DMS153 (cell line): ENCODE data around the gene ELK3.

ENCODE experiments used
- DNase-seq: peaks from one replicate; lab custom pipeline; 2025; lab: John Stamatoyannopoulos, UW

Gene ELK3

DNA sequence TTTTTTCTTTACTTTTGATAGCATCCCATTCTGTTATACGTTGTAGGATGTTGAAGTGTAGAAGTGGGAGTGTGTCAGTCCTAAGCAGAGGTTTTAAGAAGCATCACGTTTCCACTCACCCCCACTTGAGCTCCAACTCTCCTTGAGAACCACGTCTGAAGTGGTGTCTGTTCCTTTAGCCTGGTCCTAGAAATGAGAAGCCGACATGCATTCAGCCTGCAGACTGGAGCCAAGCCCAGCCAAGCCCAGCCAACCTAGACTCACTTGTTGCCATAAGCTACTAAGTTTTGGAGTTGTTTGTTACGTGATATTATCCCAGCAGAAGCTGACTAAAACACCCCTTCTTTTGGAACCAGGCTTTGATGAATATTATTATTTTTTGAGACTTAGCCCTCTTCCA is 4.4 kb upstream of the ELK3 start:
- DNase-seq = no peak

DNA sequence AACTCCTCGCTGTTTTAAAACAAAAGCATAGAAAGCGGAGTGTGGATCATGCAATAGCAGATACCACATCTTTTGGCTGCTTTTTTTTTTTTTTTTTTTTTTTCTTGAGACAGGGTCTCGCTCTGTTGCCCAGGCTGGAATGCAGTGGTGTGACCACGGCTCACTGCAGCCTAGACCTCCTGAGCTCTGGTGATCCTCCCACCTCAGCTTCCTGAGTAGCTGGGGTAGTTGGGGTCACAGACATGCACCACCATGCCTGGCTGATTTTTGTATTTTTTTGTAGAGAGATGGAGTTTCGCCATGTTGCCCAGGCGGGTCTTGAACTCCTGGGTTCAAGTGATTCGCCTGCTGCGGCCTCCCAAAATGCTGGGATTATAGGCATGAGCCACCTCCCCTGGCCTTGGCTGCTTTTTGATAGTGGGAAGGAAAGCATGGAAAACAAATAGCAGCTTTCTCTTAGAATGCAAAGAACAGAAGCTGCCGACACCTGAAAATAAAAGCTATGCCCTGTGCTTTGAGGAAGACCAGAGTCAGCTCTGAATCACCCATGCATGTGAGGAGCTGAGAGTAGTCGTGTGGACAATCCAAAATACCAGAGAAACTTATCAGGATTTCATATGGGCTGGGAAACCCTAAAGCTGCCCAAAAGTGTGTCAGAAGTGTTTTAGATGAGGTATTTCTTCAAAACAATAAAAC is 3.6 kb upstream of the ELK3 start:
- no peak for DNase-seq

DNA sequence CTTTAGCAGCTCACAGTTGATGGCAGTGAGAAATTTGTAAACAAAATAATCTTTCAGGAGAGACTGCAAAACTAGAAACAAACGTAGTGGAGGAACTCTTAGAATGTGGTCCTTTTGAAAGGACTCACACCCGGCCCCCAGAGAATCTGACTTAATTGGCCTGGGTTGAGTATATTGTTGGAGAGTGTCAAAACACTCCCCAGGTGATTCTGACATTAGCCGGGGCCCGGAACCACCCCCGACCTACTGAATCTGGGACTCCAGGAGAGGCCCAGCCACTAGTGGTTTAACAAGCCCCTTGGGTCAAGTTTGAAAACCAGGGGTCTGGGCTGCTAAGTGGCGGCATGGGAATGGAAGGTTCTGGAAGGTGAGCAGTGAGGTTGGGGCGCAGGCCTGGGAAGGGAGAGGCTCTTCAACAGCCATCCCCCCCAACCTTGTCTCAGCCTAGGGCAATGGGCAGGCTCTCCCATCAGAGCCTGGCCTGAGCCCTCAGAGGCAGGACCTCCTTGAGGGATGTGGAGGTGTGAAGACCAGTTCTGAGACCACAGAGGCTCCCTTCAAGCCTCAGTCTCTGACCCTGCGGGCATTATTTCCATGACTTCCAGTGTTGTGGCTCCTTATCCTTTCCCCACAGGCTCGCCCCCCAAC is 1.1 kb upstream of the ELK3 start:
- no peak for DNase-seq

DNA sequence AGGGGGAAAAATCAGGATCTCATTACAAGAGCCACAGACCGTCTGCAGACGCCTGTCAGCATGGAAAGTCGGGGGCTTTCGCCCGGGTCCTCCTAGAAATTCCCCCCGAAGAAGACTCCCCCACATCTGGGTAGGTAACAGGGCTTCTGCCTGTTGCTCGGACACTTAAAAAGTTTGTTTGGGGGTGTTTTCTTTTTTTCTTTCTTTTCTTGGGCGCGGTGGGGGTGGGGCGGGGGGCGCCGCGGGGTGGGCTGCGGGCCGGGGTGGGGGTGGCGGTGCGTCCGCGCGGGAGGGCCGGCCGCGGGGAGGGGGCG is 358 bp downstream of the ELK3 start:
- DNase-seq = no peak

DNA sequence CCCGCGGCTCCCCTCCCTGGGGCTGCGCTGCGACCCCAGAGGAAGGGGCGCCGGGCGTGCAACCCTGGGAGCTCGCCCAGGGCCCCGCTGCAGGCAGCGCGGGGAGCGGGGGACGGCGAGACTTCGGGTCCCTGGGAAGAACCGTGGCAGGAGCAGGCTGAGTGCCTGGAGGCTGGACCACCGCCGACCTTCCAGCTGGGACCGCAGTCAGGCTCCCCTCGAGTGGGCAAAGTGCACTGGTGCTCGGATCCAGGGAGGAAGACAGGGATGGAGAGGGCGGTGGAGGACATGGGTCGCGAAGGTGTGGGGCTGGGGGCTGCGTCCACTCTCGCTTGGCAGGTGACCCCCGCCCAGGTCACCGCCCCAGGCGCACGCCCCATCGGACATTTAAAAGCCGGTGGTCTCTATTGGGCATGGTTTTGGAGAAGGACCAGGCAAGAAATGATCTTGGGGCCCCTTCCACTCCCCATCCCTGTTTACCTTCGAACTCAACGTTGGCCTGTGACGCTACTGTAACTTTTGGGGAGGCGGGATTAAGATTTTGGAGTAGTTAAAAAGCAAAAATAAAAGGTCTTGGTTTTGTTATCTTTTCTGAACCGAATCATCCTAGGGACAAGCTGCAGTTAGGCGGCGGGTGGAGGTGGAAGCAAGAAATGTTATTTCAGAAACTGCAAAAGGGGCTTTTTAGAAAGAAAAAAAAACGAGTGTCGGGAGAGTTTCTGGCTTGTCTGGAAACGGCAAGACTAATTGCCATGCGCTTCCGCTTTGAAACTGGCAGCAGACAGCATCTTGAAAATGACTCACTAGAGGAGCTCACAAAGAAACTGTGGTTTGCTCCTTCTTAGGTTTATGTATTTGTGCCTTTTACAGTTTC is 1.0 kb downstream of the ELK3 start:
- no peak for DNase-seq

DNA sequence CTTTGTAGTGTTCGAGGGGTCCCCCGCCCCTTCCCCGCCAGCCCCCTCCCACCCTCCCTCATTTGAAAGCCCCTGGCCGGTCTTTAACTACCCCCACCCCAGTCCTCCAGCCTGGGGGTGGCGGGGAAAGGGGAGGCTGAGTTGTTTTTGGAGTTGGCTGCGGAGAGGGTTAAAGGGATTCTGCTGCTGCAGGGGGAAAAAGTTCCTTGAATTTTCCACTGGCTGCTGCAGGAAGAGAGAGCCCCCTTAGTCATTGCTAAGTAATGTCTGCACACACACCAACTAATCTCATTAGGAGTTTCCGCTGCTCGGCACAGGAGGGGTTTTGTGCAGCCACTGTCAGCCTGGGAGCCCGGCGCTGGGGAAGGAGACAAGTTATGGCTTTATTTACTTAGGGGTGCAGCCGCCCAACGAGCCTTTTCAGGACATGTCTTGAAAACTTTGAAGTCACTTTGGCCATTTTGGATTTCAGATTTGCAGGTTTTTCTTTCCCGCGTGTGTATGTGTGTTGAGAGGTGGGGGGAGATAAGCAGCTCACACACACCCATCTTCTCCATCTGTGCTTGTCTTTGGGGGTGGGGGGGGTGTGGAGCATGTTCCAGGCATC is 1.8 kb downstream of the ELK3 start:
- no peak for DNase-seq

DNA sequence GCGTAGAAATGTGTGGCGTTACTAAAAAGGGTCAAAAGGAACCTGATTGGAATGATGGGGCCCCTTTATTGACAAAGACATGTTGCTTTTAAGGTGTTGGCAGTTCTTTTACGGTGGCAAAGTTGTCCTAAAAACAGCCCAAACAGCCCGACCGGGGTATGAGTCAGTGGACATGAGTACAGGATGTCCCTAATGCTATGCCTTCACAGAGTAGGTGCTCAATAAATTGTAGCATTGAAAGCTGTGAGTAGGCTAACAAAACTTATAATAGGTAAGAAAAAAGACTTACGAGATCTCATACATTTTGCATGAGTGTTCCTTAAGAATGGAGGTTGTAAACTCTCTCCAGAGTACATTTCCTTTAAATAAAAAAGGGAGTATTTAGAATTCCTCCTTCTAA is 2.6 kb downstream of the ELK3 start:
- DNase-seq = no peak

DNA sequence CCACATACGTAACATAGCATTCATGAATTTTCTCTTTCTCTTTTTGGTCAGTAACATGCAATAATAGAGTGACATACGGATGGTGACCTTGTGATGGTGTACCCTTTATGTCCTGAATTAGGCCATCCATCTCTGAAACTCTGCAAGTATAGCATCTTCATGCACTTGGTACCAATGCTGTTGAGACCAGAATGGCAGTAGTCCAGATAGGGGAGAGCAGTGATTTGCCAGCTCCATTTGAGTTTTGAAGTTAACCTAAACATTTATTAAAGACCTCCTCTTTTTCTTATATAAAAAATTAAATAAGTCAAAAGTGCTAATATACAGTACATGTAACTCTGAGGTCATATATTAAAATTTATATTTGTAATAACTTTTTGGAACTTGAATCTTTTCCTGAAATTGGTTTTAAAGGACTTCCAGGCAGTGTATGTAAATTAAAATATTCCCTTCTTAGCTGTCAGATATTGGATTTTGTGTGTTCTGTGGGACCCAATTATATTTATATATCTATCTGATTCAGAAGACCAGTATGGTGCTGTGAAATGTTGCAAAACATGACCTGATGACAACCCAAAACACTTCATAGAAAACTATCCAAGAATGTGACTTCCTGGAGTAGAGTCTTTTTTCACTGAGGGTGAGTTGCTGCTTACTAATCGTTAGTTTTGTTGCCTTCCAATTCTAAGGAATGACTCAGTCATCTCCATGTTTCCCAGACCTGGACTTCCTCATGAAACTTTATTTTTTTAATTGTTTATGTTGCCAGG is 3.5 kb downstream of the ELK3 start:
- DNase-seq = no peak

DNA sequence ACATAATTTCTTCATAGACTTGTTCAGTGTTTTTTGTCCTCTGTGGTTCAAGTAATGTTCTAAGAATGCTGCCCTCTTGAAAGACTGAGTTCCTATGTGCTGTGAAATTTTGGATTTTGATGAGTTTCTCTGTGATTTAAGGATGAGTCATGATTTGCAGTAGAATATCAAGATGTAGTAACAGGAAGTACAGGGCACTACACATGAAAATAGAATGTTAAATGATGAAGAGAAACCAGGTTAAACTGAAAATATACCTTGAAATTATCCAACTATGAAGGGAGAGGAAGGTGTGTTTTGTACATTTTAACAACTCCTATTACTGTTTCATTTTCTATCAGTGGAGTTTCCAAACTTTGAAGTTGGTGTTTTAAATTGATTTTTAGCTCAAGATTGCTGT is 4.8 kb downstream of the ELK3 start:
- no peak for DNase-seq

DNA sequence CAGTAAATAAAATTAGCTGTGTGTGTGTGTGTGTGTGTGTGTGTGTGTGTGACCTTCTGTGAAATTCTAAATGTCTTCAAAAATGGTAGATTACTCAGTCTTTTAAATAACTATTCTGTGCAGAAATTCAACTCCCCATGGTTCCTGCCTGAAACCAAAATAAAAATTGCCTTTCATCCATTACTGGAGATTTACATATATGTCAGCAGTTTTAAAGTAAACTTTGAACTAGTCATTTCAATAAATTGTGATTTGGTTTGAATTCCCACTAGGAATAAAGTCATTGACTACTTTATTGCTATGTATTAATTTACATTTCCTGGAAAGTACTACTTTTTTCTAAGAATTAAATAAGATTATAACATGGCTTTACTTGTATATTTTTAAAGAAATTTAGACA is 5.3 kb downstream of the ELK3 start:
- DNase-seq = no peak

DNA sequence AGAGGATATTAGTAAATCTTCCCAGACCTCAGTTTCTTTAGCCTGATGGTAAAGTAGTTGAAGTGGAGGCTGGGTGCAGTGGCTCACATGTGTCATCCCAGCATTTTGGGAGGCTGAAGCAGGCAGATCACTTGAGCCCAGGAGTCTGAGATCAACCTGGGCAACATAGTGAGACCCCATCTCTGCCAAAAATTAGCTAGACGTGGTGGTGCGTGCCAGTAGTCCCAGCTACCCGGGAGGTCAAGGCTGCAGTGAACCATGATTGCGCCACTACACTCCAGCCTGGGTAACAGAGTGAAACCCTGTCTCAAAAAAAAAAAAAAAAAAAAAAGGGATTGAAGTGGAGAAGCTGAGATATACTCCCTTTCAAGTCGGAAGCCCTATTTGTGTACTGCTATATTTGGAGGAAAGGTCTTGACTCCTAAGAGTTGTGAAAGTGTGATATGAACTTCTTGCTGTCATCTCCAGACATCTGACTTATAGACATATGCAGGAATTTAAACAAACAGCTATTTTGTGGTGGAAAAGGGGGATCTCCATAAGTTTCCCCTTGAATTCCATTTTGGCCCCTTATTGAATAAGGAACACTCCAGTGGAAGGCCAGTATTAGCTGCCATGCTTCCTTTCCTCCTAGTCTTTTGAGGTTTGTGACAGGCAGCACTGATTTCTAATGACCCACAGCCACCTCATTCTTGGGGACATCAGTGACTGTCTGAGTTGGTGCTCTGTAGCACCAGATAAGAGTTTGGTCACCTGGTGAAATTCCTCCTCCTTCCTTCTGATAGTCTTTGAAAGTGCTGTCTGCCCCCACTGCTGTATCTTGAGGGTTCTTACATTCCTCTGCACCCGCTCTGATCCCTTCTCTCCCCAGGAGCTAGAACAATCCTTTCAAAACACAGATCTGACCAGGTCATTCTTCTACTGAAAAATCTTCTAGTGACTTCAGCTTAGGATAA is 7.4 kb downstream of the ELK3 start:
- DNase-seq = no peak

DNA sequence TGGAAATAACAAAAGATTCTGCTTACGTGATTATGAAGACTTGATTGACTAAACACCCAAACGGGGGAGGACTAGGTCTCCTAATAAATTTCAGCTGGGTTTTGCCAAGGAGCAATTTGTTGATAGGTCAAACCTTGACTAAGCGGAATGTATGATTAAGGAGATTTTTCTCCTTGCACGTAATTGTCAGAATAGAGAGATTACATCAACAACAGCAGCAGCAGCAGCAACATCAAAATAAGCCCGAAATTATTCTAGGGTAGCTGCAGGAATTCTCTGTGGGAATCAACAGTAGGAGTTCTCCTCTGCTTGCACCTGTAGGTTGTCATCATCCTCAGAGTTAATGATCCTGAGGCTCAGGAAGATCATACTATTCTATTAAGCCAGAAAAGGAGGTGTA is 10.2 kb downstream of the ELK3 start:
- DNase-seq = no peak

DNA sequence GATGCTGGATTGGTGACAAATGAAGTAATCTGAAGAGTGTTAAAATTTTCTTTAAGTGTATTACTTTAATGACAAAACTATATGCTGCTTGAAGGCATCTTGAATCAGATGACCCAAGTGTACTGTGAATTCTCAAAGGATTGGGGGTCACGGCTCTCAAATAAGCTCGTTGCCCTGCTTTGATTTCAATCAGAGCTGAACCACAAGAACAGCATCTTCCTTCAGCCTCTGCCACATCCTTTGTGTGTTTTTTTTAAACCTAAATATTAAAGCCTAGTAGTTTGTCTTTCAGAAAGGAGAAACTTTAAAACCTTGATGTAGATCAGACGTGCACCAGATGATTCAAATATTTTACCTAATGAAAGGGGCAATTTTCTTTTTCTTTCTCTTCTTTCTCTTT is 11.7 kb downstream of the ELK3 start:
- no peak for DNase-seq

DNA sequence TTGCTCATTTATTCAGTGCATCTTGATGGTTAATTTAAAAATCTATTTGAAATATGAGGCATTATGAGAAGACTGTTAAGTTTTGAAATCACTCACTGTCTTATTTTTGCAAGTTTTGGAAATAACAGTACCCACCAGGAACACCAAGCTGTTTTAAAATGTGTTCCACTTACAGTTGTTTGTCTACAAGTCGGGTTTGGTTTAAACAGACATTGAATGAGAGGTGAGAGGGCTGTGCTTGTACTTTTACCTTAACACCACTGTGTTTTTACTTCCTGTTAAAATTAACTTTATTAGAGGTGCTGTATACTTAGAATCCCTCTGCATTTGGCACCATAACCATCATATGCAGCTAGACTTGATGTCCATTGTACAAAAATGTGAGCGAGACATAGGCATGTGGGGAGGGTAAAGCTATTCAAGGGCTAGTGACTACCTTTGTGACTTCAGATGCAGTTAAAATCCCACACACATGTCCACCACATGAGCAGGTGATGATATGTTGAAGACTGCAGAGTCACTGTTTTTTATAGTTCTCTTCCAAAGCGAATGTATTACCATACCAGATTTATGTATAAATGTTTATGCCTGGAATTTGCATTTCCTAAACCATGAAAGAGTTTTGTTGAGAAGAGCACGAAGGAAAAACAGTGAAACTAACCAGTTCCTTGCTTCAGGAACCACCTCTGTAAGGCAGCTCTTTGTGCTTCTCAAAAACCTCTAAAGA is 12.9 kb downstream of the ELK3 start:
- no peak for DNase-seq

DNA sequence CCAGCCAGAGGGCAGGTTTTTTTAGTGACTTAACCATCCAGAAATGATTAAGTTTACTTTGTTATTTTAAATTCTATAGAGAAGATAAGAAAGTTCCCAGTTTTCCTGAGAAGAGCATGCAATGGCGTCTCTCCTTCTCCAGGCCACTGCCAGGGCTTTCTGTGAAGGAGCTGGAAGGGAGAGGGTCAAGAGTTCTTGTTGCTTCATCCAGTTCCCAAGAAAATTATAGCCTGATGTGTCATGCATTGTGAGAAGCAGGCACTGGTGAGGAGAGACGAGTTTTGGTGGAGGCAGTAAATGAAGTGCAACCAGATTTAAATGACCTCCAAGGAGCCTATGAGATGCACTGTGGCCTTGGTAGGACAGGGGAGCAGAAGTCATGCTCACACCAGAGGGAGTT is 14.2 kb downstream of the ELK3 start:
- no peak for DNase-seq

DNA sequence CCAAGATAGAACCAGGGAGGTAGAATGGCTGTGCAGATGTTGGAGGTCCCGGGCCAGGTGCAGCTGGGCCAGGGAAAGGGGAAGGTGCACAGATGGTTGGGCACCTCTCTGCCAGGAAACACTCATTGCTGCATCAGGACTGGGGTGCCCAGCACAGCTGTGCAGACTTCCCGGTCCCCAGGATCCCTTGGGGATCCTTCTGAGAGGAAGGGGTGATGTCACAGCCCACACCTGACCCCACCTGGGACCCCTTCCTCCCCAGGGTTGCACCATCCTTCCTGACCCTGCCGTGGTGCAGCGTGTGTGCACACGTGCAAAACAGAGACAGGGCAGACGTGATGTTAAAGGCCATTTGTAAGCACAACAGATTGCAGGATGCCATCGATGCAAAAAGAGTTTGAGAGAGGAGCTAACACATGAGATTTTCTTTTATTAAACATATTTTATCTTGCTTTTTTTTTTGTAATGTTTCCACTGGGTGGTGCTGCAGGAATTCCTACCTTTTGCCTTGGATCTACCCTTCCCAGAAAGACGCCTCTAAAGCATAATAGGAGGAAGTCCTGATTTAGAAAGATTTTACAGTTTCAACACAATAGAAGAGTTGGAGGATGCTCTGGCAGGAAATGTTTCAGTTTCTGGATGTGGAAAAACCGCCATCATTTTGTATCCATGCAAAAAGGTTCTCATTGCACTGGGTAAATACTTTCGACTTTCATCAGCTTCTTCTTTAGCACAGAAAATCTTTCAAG is 14.8 kb downstream of the ELK3 start:
- no peak for DNase-seq

DNA sequence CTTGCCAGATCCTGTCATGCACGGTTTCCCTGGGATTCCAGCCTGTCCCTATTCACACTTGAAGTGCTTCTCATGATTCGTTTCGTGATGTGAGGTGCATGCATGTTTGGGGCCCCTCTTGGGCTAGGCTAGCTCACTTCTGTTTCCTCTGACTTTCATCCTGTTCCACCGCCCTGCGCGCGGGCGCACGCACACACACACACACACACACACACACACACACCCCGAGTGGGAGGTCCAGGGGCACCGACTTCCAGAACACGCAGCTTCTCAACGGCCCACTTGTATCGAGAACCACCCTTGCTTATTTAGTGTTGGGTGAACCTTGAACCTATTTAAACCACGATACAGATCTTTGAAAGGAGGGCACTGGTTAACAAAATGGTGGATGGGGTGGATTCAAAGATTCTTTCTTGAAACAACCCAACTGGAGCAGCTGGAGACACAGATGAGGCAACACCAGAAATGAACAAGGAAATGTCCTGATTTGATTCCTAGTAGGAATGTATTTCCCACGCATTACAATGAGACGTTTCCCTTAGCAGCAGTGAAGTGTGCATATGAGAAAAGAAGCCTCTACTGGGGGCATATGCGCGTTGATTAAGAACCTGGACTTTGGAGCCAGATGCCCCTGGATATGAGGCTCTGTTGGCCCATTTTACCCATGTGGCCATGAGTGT is 16.3 kb downstream of the ELK3 start:
- no peak for DNase-seq

DNA sequence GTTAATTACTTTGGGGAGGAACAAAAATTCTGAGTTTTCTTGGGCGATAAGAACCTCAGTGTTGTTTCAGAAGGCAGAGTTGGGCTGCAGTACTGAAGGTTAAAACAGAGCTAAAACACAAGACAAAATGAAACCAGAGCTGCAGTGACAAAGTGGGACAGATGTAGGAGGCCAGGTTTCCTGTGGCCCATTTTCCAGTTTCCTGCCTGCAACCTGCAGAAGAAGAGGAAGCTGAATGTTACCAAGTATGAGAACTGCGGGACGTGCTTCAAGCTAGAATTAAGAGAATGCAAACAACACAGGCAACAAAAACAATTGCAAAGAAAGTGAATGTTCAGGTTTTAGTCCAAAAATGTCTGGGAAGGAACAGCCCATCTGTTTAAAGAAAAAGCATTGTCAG is 17.8 kb downstream of the ELK3 start:
- no peak for DNase-seq
